Smooth muscle cell (in vitro differentiated cells): ENCODE measurements around the gene ARHGAP10. TPM values are rescaled to one million over a fixed set of nuclear protein-coding genes. Genes with fewer than 3 reads are reported as not detected.
A peak's percentile ranks its signal among the peaks of the same experiment; 100 is the strongest.

Experiments
- DNase-seq: peaks from one replicate; lab custom pipeline; 2025; ENCODE audit not compliant: unreplicated experiment; lab: John Stamatoyannopoulos, UW
- H2AFZ ChIP-seq: fragments of 200-600 bp; sonication (generic); 2 replicates; pipeline ENCODE4 v1.6.0; 2016; ENCODE audit warnings: antibody characterized with exemption, low read depth, mild to moderate bottlenecking
- H3F3A ChIP-seq: fragments of 200-600 bp; sonication (generic); 2 replicates; pipeline ENCODE4 v1.6.0; 2017; ENCODE audit warnings: antibody characterized with exemption, low read depth
- H3K27ac ChIP-seq: fragments of 200-600 bp; sonication (generic); 2 replicates; pipeline ENCODE4 v1.5.1; 2016; ENCODE audit warnings: low read depth, mild to moderate bottlenecking
- H3K27me3 ChIP-seq: fragments of 200-600 bp; sonication (generic); 2 replicates; pipeline ENCODE4 v1.6.1; 2016; ENCODE audit warnings: low read depth, mild to moderate bottlenecking
- H3K36me3 ChIP-seq: fragments of 200-600 bp; sonication (generic); 2 replicates; pipeline ENCODE4 v1.5.1; 2016; ENCODE audit warnings: low read depth
- H3K4me1 ChIP-seq: fragments of 200-600 bp; sonication (generic); 2 replicates; pipeline ENCODE4 v1.5.1; 2016; ENCODE audit warnings: low read depth
- H3K4me2 ChIP-seq: fragments of 200-600 bp; sonication (generic); 2 replicates; pipeline ENCODE4 v1.6.0; 2016; ENCODE audit warnings: mild to moderate bottlenecking
- H3K4me3 ChIP-seq: fragments of 200-600 bp; sonication (generic); 2 replicates; pipeline ENCODE4 v1.5.1; 2016; ENCODE audit warnings: mild to moderate bottlenecking
- H3K79me2 ChIP-seq: fragments of 200-600 bp; sonication (generic); 2 replicates; pipeline ENCODE4 v1.6.0; 2016; ENCODE audit warnings: low read depth, mild to moderate bottlenecking
- H3K9ac ChIP-seq: fragments of 200-600 bp; sonication (generic); 2 replicates; pipeline ENCODE4 v1.6.0; 2016; ENCODE audit warnings: low read depth
- H3K9me3 ChIP-seq: fragments of 200-600 bp; sonication (generic); replicated peaks from 2 replicates; pipeline ENCODE4 v1.5.1; 2016; ENCODE audit warnings: low read depth
- H4K20me1 ChIP-seq: fragments of 200-600 bp; sonication (generic); 2 replicates; pipeline ENCODE4 v1.6.0; 2016; ENCODE audit warnings: low read depth
- CTCF ChIP-seq: fragments of 200-600 bp; sonication (generic); IDR thresholded peaks from 2 replicates; pipeline ENCODE4 v1.5.1; 2017; ENCODE audit warnings: borderline replicate concordance, mild to moderate bottlenecking, antibody characterized with exemption; ENCODE audit not compliant: insufficient read depth, poor library complexity, severe bottlenecking
- WGBS: methylation state at CpG from one replicate; pipeline ENCODE4 v1.1.7; 2016; ENCODE audit warnings: low lambda C conversion rate; 5-methylcytosine and 5-hydroxymethylcytosine counted together
- polyA plus RNA-seq: library from polyadenylated mRNA; unstranded; fragments of >200 nt; fragmentation: Nextera tagmentation; extraction: Ambion mirVana; gene quantifications from 2 replicates; pipeline ENCODE4 v1.2.1, GENCODE V29; 2016
- total RNA-seq: library from RNA; depleted of rRNA; stranded (reverse); fragments of >200 nt; gene quantifications from 2 replicates; pipeline ENCODE4 v1.2.3, GENCODE V29; 2014

The ARHGAP10 gene
- total and polyA plus RNA-seq, 2 experiments from 2014 or later = 6.2 to 11.6 TPM

DNA sequence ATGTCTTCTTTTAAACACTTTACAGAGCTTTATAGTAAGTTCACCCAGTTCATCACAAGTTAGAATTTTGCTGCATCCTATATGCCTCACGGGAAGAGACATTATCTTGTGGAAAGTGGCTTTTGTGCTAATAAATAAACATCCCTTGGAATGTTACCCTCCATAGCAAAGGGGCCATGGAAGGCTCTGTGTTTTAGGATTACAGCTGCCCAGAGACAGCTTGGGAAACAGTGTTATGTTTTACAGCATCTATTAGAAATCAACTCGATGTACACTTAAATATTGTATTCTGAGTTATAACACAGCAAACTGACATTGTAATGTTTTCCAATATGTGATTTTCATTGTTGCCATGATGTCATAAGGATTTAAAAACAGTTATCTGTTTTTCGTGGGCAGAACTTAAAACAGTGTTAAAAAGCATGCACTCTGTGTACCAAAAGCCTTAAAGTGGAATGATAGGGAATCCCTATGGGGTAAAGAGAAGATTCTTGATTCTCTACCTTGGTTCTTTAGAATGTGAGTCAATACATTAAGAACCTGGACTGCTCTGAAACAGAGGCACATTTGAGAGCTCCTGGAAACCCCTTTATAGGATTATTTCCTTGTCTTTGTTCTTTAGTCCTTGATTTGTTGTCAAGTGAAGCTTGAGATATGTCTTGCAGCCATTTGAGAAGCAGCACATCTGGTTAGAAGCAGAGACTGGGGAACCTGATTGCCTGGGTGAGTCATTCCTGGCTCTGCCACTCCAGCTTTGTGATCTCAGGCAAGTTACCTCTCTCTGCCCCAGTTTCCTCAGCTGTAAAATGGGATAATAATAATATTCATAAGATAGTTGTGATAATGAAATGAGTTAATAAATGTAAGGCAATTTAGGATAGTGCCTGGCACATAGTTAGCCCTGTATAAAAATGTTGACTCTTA lies 41.6 kb downstream of the ARHGAP10 start:
- no peak for DNase-seq
- Histone ChIP-seq H3K4me3 (peak overlapping the region; percentile 1), H3K9me3 (no peaks in the 10 kb centered on the region), H3K27ac (peak overlapping the region; percentile 94), H3K27me3 (no peaks in the 10 kb centered on the region), H3F3A (peaks cover 31% of the 10 kb centered on the region), H3K4me1 (peaks cover 19% of the 10 kb centered on the region), H2AFZ (no peak overlapping the region), H3K9ac (peak overlapping the region; percentile 62), H3K36me3 (no peaks in the 10 kb centered on the region), H3K4me2 (peak overlapping the region; percentile 68), H4K20me1 (peaks cover 17% of the 10 kb centered on the region), H3K79me2 (no peaks in the 10 kb centered on the region)
- WGBS = 26% methylated on average over 3 of the region's 3 CpGs
- TF ChIP-seq CTCF = no peak

GRCh38 chr4:147776716-147777115 lies 44.8 kb downstream of the ARHGAP10 start:
- H3K27ac ChIP-seq = no peak overlapping the region
- H3K4me3 ChIP-seq = no peak overlapping the region
- no peak for TF ChIP-seq CTCF
- DNase-seq = no peak
- H4K20me1 ChIP-seq = peaks cover 24% of the 10 kb centered on the region
- H3K9me3 ChIP-seq = no peaks in the 10 kb centered on the region
- no peaks in the 10 kb centered on the region for H3K36me3 ChIP-seq
- peaks cover 30% of the 10 kb centered on the region for H3F3A ChIP-seq
- H3K79me2 ChIP-seq = peaks cover 8% of the 10 kb centered on the region
- H2AFZ ChIP-seq = no peak overlapping the region
- no peaks in the 10 kb centered on the region for H3K27me3 ChIP-seq
- H3K4me1 ChIP-seq = peaks cover 19% of the 10 kb centered on the region
- H3K9ac ChIP-seq = no peak overlapping the region
- no peak overlapping the region for H3K4me2 ChIP-seq
- whole genome bisulfite sequencing = 96% methylated on average over 10 of the region's 10 CpGs

- no peak overlapping the region for H2AFZ ChIP-seq
- no peaks in the 10 kb centered on the region for H3K27me3 ChIP-seq
- H3K9ac ChIP-seq = no peak overlapping the region
- TF ChIP-seq CTCF = no peak
- no peaks in the 10 kb centered on the region for H3K9me3 ChIP-seq
- H4K20me1 ChIP-seq = peaks cover 33% of the 10 kb centered on the region
- H3K36me3 ChIP-seq = no peaks in the 10 kb centered on the region
- peaks cover 16% of the 10 kb centered on the region for H3K4me1 ChIP-seq
- no peak overlapping the region for H3K4me2 ChIP-seq
- peaks cover 28% of the 10 kb centered on the region for H3F3A ChIP-seq
- WGBS = 73% methylated on average over 5 of the region's 5 CpGs
- H3K27ac ChIP-seq = no peak overlapping the region
- peaks cover 8% of the 10 kb centered on the region for H3K79me2 ChIP-seq
- H3K4me3 ChIP-seq = no peak overlapping the region
- no peak for DNase-seq
These were observed 45.7 kb downstream of the ARHGAP10 start for GRCh38 chr4:147777456-147778091.
